Body of pancreas (tissue), 4 donors: ENCODE data around the gene PCDH9.

ENCODE experiments used
- CTCF ChIP-seq, 7 experiments: fragments of 450-650 bp in 4 of 7; fragments of 200-600 bp in 3 of 7; sonication (generic) in 3 of 7; IDR thresholded peaks; one replicate each; pipeline ENCODE4 v1.5.1; 2016 to 2019; ENCODE audit warnings: antibody characterized with exemption in 7 of 7
- POLR2A ChIP-seq, 3 donors: fragments of 450-650 bp; IDR thresholded peaks; one replicate each; pipeline ENCODE4 v1.6.1; 2016; ENCODE audit warnings: antibody characterized with exemption in 3 of 3, mild to moderate bottlenecking in 2 of 3

- TF ChIP-seq POLR2A (IDR thresholded peaks at IDR 0.05) (no peak), CTCF (IDR thresholded peaks at IDR 0.05) (no peak)
These were observed 669.9 kb downstream of the PCDH9 start for GRCh38 chr13:66560189-66560588.
